Measurements from ENCODE around the gene LMTK2.

- TF ChIP-seq CTCF (IDR thresholded peaks at IDR 0.05), result no peak
- no peak for TF ChIP-seq EZH2 (IDR thresholded peaks at IDR 0.05; ENCODE audit: borderline replicate concordance, insufficient read depth, low read depth, low read length, poor library complexity, severe bottlenecking)
Measured at GRCh38 chr7:98231493-98232262, 125.0 kb downstream of the LMTK2 start.

Measured in B cell (primary cell).